HG03060 (cell line): ENCODE results near the gene NSL1.
"Not testable (repeated sequence)": the region's sequence is repeated elsewhere in the genome, so short reads cannot be mapped to it uniquely, and the experiment has no call there.

Source experiments
- ATAC-seq: cut with Tn5 transposase; IDR thresholded peaks from one replicate; pipeline ENCODE4 v1.9.1; 2021; ENCODE audit warnings: low read depth, moderate number of reproducible peaks; ENCODE audit not compliant: unreplicated experiment

NSL1 gene

DNA sequence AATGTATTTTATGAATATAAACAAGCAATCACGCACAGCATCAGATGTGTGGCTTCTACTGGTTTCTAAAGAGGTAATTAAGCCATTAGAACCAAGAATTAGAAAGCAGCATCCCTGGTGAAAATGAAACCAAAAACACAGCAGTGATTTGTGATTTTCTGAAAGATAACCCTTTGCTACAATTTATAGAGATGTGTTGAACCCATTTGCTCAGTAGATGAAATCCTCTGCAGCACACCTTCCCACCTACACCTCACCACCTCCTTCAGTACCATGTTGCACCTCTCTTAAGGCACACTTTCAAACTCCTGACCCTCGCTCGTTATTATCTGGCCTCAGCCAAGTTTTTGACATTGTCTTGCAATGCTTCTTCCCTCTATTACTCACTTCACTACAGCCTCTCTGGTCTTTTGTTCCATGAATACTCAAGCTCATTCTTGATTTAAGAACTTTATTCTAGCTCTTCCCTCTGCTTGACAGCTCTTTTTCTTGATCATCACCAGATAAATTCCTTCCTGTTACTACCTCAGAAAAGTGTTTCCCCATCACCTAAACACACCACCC, 38.6 kb downstream of the NSL1 start:
- no peak for ATAC-seq

DNA sequence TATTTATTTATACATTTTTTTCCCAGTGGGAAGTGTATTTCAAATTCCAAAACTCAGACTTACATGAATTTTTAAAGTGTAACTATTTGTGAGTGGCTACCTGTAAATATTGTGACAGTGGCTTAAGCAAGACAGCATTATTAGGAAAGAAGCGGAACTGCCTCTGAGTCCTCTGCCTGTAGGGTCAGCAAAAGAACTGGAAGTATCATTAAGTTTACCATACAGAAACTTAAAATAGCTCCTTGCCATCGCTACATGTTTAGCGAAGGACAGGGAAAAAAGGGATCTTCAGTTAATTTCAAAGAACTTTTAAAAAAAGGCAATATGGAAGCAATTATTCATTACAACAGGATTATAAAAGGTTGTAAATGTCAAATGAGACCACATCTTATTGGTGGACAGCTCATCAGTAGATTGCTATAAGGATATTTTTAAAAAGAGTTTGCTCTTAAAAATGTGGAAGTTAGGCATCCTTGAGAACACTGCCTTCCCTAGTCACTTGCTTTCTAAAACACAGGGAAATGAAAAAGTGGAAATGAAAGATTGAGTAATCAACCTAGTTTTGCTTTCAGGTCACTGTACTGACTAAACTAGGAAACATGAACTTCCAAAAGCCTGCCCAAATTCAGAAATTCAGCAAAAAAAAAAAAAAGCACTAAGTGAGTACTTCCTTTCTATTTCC, 39.2 kb downstream of the NSL1 start:
- ATAC-seq, result no peak

DNA sequence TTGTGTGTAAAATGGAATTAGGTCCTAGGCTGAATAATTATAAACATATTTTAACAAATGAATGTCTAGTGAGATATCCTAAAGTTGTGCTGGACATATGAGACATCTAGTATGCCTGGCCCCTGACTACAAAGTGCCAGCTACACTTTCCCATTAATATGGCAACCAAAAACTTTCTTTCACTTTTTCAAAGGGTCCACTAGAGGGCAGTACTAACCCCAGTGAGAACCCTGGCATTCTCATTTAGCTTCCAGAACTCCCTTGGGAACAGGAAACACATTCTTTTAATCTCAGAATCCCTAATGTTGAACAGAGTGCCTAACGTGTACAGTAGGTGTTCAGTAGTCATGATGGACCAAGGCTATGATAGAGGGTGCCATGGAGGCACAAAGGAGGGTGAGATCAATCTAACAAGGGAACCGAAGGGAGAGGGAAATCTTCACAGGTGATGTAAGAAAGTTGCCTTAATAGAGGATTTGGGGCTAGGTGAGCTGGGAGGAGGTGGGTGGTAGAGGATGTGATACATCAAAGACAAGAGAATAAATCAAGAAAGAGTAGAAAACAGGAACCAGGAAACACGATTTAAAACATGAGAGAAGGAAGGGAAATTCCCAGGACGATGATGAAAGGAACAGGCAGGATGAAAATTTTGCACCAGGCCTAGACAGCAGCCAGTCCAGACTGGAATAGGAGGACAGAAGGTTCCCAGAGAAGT, 41.6 kb downstream of the NSL1 start:
- no peak for ATAC-seq

DNA sequence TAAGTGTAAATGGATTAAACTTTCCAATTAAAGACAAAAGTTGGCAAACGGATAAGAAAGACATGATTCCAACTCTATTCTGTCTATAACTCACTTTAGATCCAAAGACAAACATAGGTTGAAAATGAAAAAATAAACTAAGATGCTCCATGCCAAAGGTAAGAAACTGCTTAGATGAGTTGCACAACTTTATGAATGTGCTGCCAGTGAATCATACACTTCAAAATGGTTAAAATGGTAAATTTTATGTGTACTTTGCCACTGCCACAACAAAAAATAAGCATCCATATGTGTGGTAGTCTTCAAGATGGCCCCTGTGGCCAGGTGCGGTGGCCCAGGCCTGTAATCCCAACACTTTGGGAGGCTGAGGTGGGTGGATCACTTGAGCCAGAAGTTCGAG, 45.0 kb downstream of the NSL1 start:
- no peak for ATAC-seq

DNA sequence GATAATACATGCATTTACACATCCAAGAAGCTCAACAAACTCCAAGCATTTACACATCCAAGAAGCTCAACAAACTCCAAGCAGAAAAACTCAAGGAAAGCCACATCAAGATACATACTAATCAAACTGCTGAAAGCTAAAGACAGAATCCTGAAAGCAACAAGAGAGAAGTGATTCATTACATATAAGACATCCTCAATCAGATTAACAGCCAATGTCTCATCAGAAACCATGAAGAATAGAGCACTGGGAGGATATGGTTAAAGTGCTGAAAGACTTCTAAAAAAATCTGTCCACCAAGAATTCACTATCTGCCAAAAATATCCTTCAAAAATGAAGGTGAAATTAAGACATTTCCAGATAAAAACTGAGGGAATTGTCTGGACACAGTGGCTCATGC, 46.3 kb downstream of the NSL1 start:
- no peak for ATAC-seq

DNA sequence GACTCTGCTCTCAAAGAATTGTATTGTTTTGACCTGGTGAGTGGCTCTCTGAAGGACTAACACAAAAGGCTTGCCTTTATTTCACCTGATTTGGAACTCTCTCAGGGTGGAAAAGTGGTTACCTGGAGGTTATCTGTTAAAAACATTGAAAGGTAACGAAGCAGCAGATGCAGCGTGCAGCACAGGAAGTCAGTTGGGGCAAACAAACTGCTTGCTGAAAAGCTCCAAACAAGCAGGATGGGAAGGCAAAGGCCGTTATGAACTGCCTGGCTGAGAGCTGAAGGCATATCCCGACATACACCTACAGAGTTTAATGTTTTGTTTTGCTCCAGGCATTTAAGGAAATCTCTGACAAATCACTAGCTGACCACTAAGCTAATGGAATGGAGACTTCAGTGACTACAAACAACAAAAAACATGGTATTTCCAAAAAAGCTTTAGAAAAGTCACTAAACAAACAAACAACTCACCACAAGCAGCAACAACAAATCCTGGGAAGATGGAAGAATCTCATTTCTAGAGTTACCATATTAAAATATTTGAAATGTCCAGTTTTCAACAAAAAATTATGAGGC, 47.6 kb downstream of the NSL1 start:
- no peak for ATAC-seq

DNA sequence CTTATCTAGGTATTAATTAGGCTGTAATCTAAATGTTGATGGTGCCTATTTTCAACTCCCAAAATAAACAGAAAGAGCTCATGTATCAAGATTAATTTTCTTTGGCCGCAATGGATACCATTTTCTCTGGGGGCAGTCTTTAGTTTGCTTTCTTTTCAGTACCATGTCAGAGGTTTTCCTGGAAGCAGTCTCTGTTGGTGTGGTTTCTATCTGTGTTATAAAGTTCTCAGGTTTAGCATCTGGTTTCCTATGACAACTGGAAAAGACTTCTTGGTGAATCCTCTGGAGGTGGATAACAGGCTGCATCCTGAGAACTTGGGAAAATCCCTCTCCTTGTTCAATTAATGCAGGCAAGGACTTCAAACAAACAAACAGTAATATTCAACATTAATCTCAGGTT, 53.2 kb downstream of the NSL1 start:
- no peak for ATAC-seq

DNA sequence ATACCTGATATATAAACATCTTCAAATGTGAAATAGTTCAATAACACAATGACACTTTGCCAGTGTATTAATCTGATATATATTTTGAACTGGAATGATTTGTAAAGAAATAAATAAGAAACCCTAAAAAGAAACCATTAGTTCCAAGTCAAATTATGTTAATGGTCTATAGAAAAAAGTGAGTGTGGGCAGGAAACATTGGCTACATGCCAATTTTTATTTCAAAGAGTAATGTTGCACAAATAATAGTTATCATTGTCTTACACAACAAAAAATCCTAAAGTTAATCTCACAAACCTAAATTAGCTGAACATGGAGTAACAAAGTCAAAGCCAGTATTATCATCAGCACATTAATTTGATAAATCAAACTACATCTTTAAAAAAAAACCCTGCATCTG, 54.0 kb downstream of the NSL1 start:
- no peak for ATAC-seq

DNA sequence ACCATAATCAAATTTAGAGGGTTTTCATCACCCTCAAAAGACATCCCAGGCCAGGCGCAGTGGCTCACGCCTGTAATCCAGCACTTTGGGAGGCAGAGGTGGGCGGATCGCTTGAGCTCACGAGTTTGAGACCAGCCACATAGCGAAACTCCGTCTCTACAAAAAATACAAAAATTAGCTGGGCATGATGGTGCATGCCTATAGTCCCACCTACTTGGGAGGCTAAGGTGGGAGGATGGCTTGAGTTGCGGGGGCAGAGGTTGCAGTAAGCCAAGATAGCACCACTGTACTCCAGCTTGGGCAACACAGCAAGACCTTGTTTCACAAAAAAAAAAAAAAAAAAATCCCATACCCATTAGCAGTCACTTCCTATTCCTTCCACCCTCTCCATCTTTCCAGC, 58.5 kb downstream of the NSL1 start:
- ATAC-seq, result no peak

DNA sequence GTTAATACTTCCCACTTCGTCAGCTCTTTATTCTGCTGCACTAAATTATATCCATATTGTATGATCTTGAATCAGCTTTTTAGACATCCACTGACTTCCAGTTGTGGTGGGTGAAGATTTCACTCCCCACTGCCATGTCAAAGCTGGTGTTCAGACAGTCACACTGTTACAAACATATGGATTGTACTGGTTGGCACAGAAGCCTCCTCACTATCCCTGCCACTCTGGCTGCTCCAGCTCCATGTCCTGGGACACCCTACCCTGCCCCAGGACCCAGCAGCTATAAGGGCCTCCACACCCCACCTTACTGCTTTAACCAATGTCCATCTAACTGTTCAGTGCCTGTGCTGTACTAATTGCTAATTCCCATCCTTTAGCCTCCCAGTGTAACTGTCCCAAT, 59.9 kb downstream of the NSL1 start:
- ATAC-seq, result no peak

DNA sequence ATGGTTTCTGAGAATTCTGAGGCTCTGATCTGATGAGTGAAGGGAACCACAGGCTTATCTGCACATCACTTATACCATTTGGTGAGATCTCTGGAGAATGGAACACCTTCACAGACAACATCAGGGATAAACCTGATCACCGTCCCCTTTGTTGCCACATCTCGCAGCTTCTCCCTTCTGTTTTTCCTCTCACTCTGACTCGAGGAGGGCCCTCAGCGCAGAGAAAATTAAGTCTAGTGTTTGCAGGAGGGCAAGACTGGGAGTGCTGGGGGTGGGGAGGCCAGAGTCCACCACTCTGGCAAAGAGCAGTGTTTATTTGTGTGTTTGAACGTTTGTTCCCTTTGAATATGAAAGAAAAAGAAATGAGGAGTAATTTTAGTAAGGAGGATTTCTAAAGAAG, 63.0 kb downstream of the NSL1 start:
- no peak for ATAC-seq

DNA sequence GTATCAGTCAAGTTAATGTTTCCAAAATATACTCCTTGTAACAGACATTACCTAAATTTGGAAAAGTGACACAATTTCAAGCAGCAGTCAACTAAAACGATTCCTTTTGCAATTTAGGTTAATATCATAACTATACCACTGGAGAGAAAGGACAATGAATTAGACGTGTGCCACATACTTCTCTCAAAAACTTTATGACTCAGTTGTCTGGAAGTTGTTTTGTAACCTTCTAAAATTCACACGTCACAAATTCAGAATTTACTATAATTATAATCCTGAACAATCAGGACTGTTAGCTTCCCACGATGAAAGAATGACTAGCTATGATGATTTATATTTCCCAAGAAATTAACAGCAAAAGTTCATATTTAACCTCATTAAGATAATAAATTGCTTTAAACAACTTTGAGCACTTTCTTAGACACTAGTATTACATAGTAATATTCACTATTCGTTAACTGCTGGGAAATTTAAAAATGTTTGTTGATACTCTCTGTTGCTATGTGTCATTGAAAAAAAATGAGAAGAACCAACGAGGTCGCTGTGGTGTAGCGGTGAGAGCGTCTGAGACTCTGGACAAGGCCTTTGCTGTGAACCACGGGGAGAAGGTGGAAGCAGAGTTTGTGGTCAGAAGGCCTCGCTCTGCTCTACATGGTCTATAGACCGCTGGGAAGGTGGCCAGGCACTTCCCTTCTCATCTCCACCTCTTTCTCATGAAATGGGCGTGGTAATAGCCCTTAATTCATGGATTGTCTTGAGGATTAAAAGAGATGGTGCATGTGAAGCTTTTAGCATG, 64.0 kb downstream of the NSL1 start:
- ATAC-seq, result no peak

DNA sequence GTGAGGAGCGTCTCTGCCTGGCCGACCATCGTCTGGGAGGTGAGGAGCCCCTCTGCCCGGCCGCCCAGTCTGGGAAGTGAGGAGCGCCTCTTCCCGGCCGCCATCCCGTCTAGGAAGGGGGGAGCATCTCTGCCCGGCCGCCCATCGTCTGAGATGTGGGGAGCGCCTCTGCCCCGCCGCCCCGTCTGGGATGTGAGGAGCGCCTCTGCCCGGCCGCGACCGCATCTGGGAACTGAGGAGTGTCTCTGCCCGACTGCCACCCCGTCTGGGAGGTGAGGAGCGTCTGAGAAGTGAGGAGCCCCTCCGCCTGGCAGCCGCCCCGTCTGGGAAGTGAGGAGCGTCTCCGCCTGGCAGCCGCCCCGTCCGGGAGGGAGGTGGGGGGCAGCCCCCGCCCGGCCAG, 66.9 kb downstream of the NSL1 start:
- not testable (repeated sequence) for ATAC-seq

DNA sequence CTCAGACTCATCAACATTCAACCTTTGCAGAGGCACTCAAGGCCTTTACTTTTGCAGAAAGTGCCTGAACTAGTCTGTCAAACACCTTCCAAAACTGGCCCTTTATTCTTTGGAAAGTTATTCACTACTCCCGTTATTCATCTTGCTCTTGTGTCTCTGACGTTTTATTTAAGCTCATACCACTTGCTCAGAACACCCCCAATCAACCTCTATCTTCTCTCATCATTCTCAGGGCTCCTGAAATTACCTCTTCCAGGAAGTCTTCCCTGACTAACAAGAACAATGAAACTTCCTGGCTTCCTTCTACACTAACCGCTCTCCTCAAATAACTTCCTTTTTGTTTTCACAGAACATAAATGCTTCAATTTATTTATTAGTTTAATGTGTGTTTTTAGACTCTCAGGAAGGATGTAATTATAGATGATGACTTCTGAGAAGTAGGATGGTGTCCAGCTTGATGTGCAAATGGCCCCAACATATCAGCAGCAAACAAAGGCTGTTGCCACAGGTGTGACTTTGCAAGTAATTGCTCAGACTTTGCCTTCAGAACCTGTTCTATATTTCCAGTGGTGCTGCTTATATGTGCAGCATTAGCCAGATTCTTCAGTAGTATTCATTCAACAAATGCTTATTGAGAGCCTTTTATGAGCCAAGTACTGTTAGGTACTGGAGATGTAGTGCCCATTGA, 69.2 kb downstream of the NSL1 start:
- no peak for ATAC-seq

DNA sequence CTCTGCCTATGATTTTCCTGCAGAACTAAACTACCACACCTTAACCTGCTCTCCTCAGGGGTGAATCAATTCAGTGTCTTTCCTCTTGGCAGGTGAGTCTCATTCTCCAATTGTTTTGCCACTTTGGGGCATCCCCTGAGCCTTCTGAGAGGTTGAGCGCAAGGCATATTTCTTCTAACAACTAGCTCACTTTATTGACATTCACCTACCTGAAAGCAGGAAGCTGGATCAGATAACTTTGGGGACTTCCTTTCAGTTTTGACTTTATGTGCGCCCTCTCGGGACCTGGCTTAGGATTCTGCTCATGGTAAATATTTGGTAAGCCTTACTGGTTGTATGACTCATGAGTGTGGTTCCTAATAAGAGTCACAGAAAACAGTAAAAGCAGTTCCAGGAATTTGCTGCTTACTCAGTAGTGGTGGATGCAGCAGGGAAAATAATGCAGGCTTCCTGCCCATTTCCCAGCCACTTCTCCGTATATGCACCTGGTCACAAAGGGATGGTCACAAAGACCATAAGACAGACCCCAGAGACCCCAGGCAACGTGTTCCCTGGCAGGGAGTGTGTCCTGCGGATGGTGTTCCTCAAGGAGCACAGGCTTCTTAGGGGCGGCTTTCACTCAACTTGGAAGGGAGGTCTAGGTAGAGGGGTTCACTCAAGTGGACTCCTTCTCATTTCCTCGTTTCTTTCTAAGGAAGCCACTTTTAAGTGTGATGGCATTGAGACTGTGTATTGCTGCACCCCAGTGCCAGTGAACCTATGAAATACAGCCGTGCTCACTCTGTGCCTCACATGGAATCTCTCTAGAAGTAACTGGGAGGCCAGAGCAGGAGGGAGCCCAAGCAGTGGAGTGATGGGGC, 70.0 kb downstream of the NSL1 start:
- ATAC-seq, result no peak

DNA sequence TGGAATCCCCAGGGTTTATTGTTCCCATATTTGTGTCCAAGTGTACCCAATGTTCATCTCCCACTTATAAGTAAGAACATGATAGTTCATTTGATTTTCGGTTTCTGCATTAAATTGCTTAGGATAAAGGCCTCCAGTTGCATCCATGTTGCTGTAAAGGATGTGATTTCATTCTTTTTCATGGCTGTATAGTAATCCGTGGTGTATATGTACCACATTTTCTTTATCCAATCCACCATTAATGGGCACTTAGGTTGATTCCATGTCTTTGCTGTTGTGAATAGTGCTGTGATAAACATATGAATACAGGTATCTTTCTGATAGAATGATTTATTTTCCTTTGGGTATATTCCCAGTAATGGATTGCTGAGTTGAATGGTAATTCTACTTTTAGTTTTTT, 71.9 kb downstream of the NSL1 start:
- ATAC-seq, result no peak

DNA sequence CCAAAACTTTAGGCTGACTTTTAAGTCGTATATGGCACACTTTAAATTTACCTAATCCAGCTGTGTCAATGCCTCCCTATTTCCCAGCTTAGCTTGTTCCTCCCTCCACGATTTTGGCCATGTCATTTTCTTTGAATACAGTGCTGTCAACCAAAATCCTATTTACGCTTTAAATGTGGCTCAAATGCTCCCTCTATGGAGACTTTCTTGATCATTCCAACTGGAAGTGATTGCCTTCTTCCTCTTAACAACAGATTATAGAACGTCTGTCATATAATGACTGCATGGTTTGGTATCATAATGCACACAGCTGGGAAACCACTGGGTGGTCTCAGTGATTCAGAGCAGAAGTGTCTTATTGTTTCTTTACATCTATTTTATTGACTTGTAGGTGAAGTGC, 73.1 kb downstream of the NSL1 start:
- no peak for ATAC-seq

DNA sequence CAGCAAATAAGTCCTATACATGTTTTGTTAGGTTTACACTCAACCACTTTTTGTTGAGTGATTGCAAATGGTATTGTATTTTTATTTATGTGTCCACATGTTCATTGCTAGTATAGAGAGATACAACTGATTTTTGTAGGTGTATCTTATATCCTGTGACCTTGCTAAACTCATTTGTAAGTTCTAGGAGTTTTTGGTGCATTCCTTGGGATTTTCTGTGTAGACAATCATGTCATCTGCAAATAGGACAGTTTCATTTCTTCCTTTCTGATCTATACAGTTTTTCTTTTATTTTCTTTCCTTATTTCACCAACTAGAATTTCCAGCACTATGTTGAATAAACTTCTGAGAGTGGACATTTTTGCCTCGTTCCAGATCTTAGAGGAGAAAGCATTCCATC, 75.4 kb downstream of the NSL1 start:
- ATAC-seq, result no peak

DNA sequence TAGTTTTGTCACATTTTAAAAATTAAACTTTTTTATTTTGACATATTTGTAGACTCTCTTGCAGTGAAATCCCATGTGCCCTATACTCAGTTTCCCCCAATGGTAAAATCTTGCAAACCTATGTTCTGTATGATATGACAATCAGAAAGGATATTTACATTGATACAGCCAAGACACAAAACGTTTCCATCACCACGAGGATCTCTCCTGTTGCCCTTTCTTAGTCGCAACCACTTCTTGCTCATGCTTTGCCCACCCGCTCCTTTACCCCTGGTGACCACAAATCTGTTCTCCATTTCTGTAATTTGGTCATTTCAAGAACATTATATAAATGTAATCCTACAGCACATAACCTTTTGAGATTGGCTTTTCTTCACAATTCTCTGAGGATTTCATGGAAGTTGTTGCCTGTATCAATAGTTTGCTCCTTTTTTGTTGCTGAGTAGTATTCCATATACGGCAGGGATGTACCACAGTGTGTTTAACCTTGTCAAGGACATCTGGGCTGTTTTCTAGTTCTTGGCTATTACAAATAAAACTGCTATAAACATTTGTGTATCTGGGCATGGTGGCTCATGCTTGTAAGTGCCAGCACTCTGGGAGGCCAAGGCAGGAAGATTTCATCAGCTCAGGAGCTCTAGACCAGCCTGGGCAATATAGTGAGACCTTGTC, 78.0 kb downstream of the NSL1 start:
- no peak for ATAC-seq
